SK-N-SH (cell line): ENCODE data around the gene FAAP20. TPM values are rescaled to one million over a fixed set of nuclear protein-coding genes. Genes with fewer than 3 reads are reported as not detected.

Experiments
- CTCF ChIA-PET: fragments of 300-600, 350-600 bp; formaldehyde crosslinking; extraction: SDS; loops from one replicate; lab custom pipeline; 2021; lab: Yijun Ruan, JAX
- POLR2A ChIA-PET: fragments of 350-600 bp; sonication (Branson Sonifier 250); formaldehyde crosslinking; extraction: SDS; loops from one replicate; lab custom pipeline; 2020; ENCODE audit warnings: antibody characterized with exemption, inconsistent platforms; lab: Yijun Ruan, JAX
- DNase-seq: peaks from one replicate; pipeline ENCODE4 v3.0.0; 2012
- H2AFZ ChIP-seq: fragments of 200-600 bp; sonication (generic); 2 replicates; pipeline ENCODE4 v1.8.1; 2016; ENCODE audit warnings: antibody characterized with exemption, mild to moderate bottlenecking, low read depth
- H3F3A ChIP-seq: fragments of 200-600 bp; sonication (generic); replicated peaks from 2 replicates; pipeline ENCODE3; 2016; ENCODE audit warnings: antibody characterized with exemption, mild to moderate bottlenecking; ENCODE audit not compliant: insufficient read depth
- H3K27ac ChIP-seq, 2 experiments: fragments of 200-500 bp in 1 of 2; fragments of 200-600 bp in 1 of 2; sonication (Bioruptor generic) in 1 of 2; sonication (generic), shearing (Covaris generic) in 1 of 2; 2 replicates each; pipeline versions ENCODE4 v1.5.1 to v1.6.1; 2014 to 2016; ENCODE audit warnings: low read depth in 2 of 2, inconsistent platforms in 1 of 2, low read length in 1 of 2, mild to moderate bottlenecking in 1 of 2, mixed read lengths in 1 of 2
- H3K27me3 ChIP-seq: fragments of 200-600 bp; sonication (generic), shearing (Covaris generic); 2 replicates; pipeline ENCODE4 v1.6.1; 2016; ENCODE audit warnings: mixed run types; ENCODE audit not compliant: insufficient read depth
- H3K36me3 ChIP-seq, 2 experiments: fragments of 200-500 bp in 1 of 2; fragments of 200-600 bp in 1 of 2; sonication (Bioruptor generic) in 1 of 2; sonication (generic) in 1 of 2; replicated peaks in 1 of 2; 2 replicates each; pipeline versions ENCODE3 to v1.5.1; 2014 to 2016; ENCODE audit warnings: low read length in 1 of 2, mild to moderate bottlenecking in 1 of 2; ENCODE audit not compliant: insufficient read depth in 2 of 2, control insufficient read depth in 1 of 2
- H3K4me1 ChIP-seq, 2 experiments: fragments of 200-500 bp in 1 of 2; fragments of 200-600 bp in 1 of 2; sonication (Bioruptor generic) in 1 of 2; sonication (generic), shearing (Covaris generic) in 1 of 2; 2 replicates each; pipeline versions ENCODE4 v1.5.1 to v1.6.1; 2014 to 2016; ENCODE audit warnings: low read depth in 1 of 2, low read length in 1 of 2, mixed run types in 1 of 2; ENCODE audit not compliant: insufficient read depth in 2 of 2, control insufficient read depth in 1 of 2
- H3K4me2 ChIP-seq: fragments of 200-600 bp; sonication (generic), shearing (Covaris generic); 2 replicates; pipeline ENCODE4 v1.6.1; 2017; ENCODE audit warnings: mixed run types
- H3K4me3 ChIP-seq, 2 experiments: fragments of 200-500 bp in 1 of 2; fragments of 200-600 bp in 1 of 2; sonication (Bioruptor generic) in 1 of 2; sonication (generic), shearing (Covaris generic) in 1 of 2; 2 replicates each; pipeline versions ENCODE4 v1.5.1 to v1.8.1; 2014 to 2016; ENCODE audit warnings: low read depth in 2 of 2, inconsistent platforms in 1 of 2, low read length in 1 of 2, mild to moderate bottlenecking in 1 of 2, mixed read lengths in 1 of 2, moderate library complexity in 1 of 2
- H3K79me2 ChIP-seq: fragments of 200-600 bp; sonication (generic); 2 replicates; pipeline ENCODE4 v1.8.1; 2017; ENCODE audit warnings: mild to moderate bottlenecking; ENCODE audit not compliant: insufficient read depth
- H3K9ac ChIP-seq: fragments of 200-600 bp; sonication (generic); 2 replicates; pipeline ENCODE4 v1.6.1; 2017; ENCODE audit warnings: mixed run types
- H3K9me2 ChIP-seq: fragments of 200-600 bp; sonication (generic); 2 replicates; pipeline ENCODE4 v1.6.1; 2017; ENCODE audit warnings: mixed run types
- H3K9me3 ChIP-seq: fragments of 200-600 bp; sonication (generic); 2 replicates; pipeline ENCODE4 v1.6.1; 2017; ENCODE audit warnings: mixed run types, mild to moderate bottlenecking, moderate library complexity
- H4K20me1 ChIP-seq: fragments of 200-600 bp; sonication (generic); 2 replicates; pipeline ENCODE4 v1.6.1; 2017; ENCODE audit warnings: mild to moderate bottlenecking, mixed run types; ENCODE audit not compliant: insufficient read depth
- CHD2 ChIP-seq: fragments of 150-350 bp; IDR thresholded peaks from 2 replicates; pipeline ENCODE4 v1.6.1; 2018; ENCODE audit warnings: low read length; ENCODE audit not compliant: partially characterized antibody
- FOXM1 ChIP-seq: IDR thresholded peaks from 2 replicates; pipeline ENCODE4 v1.4.0; 2012; ENCODE audit warnings: low read depth, mild to moderate bottlenecking
- GABPA ChIP-seq: IDR thresholded peaks from 2 replicates; pipeline ENCODE4 v1.4.0; 2012; ENCODE audit warnings: low read depth, mild to moderate bottlenecking
- JUND ChIP-seq: IDR thresholded peaks from 2 replicates; pipeline ENCODE4 v1.4.0; 2012
- NRF1 ChIP-seq: IDR thresholded peaks from 2 replicates; pipeline ENCODE4 v1.6.1; 2012; ENCODE audit warnings: low read depth, mild to moderate bottlenecking, low read length
- POLR2AphosphoS5 ChIP-seq: IDR thresholded peaks from 2 replicates; pipeline ENCODE4 v1.6.1; 2012; ENCODE audit warnings: low read depth, low read length
- RFX5 ChIP-seq: IDR thresholded peaks from 2 replicates; pipeline ENCODE4 v1.6.1; 2012; ENCODE audit warnings: mild to moderate bottlenecking, improper control_type of control experiment, low read length
- RXRA ChIP-seq: IDR thresholded peaks from 2 replicates; pipeline ENCODE4 v1.4.0; 2012; ENCODE audit warnings: low read depth, mild to moderate bottlenecking, borderline replicate concordance
- SIN3A ChIP-seq: IDR thresholded peaks from 2 replicates; pipeline ENCODE4 v1.6.1; 2012; ENCODE audit warnings: low read depth, mild to moderate bottlenecking, low read length, moderate library complexity, borderline replicate concordance
- TEAD4 ChIP-seq: IDR thresholded peaks from 2 replicates; pipeline ENCODE4 v1.4.0; 2012; ENCODE audit warnings: mild to moderate bottlenecking, borderline replicate concordance; ENCODE audit not compliant: insufficient read depth
- WGBS: methylation state at CpG from one replicate; pipeline ENCODE4 v1.1.6; 2017; ENCODE audit warnings: low lambda C conversion rate; 5-methylcytosine and 5-hydroxymethylcytosine counted together
- polyA plus RNA-seq, 3 experiments: library from polyadenylated mRNA; depleted of rRNA; stranded (reverse); fragments of >200 nt; gene quantifications; 2 replicates each; pipeline ENCODE4 v1.2.3, GENCODE V29; 2012
- TF ChIP-seq, protein P1 (sequence below): IDR thresholded peaks from 2 replicates; pipeline ENCODE4 v1.4.0; 2012; ENCODE audit warnings: low read depth
- TF ChIP-seq, protein P2 (sequence below): fragments of 150-350 bp; IDR thresholded peaks from 2 replicates; pipeline ENCODE4 v1.6.1; 2017; ENCODE audit warnings: antibody characterized with exemption, low read length, low read depth, borderline replicate concordance
- TF ChIP-seq, protein P3 (sequence below): IDR thresholded peaks from 2 replicates; pipeline ENCODE4 v1.4.0; 2012; ENCODE audit warnings: low read depth, borderline replicate concordance
- TF ChIP-seq, protein P4 (sequence below): fragments of 200-600 bp; sonication (generic); IDR thresholded peaks from 2 replicates; pipeline ENCODE4 v1.6.1; 2017; ENCODE audit warnings: antibody characterized with exemption, mild to moderate bottlenecking, moderate library complexity
- TF ChIP-seq, protein P5 (sequence below): IDR thresholded peaks from 2 replicates; pipeline ENCODE4 v1.6.1; 2012; ENCODE audit warnings: mild to moderate bottlenecking, low read depth, low read length, moderate library complexity

Gene FAAP20
- polyA plus RNA-seq, 1 of the 3 experiments (the other 2 are of a cell fraction): 58.3 TPM

DNA sequence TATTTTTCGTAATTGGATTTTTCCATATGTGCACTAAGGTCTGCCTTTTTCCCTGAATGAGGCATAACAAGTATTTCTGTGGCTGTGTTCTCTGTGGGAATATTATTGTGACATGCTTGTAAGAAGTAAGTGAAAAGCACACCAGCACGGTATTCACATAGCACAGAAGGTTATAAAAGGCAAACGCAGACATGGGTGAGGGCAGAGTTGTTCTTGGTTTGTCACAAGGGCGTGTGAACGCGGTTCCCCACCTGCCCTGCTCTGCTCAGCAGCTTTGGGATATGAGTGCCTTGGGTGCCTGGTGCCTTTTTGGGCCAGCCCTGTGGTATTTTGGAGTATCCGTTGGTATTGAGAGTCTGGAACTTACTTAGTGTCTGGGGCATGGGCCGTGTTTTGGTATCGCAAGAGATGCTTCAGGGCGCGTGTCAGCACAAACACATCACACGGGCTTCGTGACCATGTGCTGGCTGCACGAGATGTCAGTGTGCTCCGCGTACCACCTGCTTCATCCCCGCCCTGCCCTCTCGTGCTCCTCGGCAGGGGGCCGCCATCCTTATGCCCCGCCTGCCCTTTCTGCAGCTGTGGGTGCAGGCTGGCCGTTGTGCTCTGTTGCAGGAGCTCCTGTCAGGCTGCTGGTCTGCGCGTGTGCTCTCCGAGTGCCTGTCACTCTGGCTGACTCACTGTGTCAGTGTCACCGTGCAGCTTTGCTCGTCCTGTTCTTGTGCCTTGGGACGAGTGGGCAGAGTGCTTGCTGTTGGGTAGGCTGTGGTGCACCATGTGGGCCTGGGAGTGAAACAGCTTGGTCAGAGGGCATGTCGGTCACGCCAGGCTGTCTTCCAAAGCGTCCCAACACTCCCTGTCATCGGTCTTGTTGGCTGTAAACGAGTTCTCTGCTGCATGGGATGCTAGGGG is 48.5 kb upstream of the FAAP20 start:
- Histone ChIP-seq H3K27ac (no peak overlapping the region), H3K9me3 (no peaks in the 10 kb centered on the region), H3K4me3 (no peak overlapping the region), H3K36me3 (no peaks in the 10 kb centered on the region), H3F3A (no peaks in the 10 kb centered on the region), H3K27me3 (no peaks in the 10 kb centered on the region), H2AFZ (no peak overlapping the region), H3K9me2 (no peaks in the 10 kb centered on the region), H4K20me1 (peaks cover 95% of the 10 kb centered on the region), H3K9ac (no peak overlapping the region), H3K4me1 (peaks cover 4 to 31% of the 10 kb centered on the region in 2 experiments; a peak in 1 of 4 replicates), H3K79me2 (peaks cover 100% of the 10 kb centered on the region), H3K4me2 (no peak overlapping the region)
- ChIA-PET CTCF (interaction anchor here (1.1 kb wide), 1 partner anchor 139 kb away, joined by 3 read pairs; no protein-coding TSS in a partner anchor), POLR2A (no interaction called here)
- no peak for DNase-seq
- no peak for TF ChIP-seq POLR2AphosphoS5
- TF ChIP-seq, protein P1, sequence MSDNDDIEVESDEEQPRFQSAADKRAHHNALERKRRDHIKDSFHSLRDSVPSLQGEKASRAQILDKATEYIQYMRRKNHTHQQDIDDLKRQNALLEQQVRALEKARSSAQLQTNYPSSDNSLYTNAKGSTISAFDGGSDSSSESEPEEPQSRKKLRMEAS: no peak
- TF ChIP-seq TEAD4: no peak
- TF ChIP-seq, protein P2, sequence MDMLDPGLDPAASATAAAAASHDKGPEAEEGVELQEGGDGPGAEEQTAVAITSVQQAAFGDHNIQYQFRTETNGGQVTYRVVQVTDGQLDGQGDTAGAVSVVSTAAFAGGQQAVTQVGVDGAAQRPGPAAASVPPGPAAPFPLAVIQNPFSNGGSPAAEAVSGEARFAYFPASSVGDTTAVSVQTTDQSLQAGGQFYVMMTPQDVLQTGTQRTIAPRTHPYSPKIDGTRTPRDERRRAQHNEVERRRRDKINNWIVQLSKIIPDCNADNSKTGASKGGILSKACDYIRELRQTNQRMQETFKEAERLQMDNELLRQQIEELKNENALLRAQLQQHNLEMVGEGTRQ: no peak
- TF ChIP-seq RXRA: no peak
- TF ChIP-seq JUND: no peak
- TF ChIP-seq, protein P3, sequence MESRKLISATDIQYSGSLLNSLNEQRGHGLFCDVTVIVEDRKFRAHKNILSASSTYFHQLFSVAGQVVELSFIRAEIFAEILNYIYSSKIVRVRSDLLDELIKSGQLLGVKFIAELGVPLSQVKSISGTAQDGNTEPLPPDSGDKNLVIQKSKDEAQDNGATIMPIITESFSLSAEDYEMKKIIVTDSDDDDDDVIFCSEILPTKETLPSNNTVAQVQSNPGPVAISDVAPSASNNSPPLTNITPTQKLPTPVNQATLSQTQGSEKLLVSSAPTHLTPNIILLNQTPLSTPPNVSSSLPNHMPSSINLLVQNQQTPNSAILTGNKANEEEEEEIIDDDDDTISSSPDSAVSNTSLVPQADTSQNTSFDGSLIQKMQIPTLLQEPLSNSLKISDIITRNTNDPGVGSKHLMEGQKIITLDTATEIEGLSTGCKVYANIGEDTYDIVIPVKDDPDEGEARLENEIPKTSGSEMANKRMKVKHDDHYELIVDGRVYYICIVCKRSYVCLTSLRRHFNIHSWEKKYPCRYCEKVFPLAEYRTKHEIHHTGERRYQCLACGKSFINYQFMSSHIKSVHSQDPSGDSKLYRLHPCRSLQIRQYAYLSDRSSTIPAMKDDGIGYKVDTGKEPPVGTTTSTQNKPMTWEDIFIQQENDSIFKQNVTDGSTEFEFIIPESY: no peak
- no peak for TF ChIP-seq CHD2
- no peak for TF ChIP-seq RFX5
- TF ChIP-seq NRF1: no peak
- TF ChIP-seq GABPA: no peak
- TF ChIP-seq, protein P4, sequence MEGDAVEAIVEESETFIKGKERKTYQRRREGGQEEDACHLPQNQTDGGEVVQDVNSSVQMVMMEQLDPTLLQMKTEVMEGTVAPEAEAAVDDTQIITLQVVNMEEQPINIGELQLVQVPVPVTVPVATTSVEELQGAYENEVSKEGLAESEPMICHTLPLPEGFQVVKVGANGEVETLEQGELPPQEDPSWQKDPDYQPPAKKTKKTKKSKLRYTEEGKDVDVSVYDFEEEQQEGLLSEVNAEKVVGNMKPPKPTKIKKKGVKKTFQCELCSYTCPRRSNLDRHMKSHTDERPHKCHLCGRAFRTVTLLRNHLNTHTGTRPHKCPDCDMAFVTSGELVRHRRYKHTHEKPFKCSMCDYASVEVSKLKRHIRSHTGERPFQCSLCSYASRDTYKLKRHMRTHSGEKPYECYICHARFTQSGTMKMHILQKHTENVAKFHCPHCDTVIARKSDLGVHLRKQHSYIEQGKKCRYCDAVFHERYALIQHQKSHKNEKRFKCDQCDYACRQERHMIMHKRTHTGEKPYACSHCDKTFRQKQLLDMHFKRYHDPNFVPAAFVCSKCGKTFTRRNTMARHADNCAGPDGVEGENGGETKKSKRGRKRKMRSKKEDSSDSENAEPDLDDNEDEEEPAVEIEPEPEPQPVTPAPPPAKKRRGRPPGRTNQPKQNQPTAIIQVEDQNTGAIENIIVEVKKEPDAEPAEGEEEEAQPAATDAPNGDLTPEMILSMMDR: no peak
- no peak for TF ChIP-seq SIN3A
- TF ChIP-seq, protein P5, sequence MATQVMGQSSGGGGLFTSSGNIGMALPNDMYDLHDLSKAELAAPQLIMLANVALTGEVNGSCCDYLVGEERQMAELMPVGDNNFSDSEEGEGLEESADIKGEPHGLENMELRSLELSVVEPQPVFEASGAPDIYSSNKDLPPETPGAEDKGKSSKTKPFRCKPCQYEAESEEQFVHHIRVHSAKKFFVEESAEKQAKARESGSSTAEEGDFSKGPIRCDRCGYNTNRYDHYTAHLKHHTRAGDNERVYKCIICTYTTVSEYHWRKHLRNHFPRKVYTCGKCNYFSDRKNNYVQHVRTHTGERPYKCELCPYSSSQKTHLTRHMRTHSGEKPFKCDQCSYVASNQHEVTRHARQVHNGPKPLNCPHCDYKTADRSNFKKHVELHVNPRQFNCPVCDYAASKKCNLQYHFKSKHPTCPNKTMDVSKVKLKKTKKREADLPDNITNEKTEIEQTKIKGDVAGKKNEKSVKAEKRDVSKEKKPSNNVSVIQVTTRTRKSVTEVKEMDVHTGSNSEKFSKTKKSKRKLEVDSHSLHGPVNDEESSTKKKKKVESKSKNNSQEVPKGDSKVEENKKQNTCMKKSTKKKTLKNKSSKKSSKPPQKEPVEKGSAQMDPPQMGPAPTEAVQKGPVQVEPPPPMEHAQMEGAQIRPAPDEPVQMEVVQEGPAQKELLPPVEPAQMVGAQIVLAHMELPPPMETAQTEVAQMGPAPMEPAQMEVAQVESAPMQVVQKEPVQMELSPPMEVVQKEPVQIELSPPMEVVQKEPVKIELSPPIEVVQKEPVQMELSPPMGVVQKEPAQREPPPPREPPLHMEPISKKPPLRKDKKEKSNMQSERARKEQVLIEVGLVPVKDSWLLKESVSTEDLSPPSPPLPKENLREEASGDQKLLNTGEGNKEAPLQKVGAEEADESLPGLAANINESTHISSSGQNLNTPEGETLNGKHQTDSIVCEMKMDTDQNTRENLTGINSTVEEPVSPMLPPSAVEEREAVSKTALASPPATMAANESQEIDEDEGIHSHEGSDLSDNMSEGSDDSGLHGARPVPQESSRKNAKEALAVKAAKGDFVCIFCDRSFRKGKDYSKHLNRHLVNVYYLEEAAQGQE: no peak
- TF ChIP-seq FOXM1: no peak
- 97% methylated on average over 23 of the region's 33 CpGs for WGBS
